Ishikawa (cell line): Measurements from ENCODE around the gene KRT28.

Experiments
- CEBPB ChIP-seq: IDR thresholded peaks from 2 replicates; pipeline ENCODE4 v1.6.1; 2012
- CREB1 ChIP-seq: IDR thresholded peaks from 2 replicates; pipeline ENCODE4 v1.6.1; 2012; ENCODE audit warnings: low read depth
- EGR1 ChIP-seq: IDR thresholded peaks from 2 replicates; pipeline ENCODE4 v1.6.1; 2012
- EP300 ChIP-seq: IDR thresholded peaks from 2 replicates; pipeline ENCODE4 v1.6.1; 2012; ENCODE audit warnings: borderline replicate concordance
- FOXM1 ChIP-seq: IDR thresholded peaks from 2 replicates; pipeline ENCODE4 v1.6.1; 2012; ENCODE audit warnings: low read depth, borderline replicate concordance
- MAX ChIP-seq: IDR thresholded peaks from 2 replicates; pipeline ENCODE4 v1.6.1; 2012
- NFIC ChIP-seq: IDR thresholded peaks from 2 replicates; pipeline ENCODE4 v1.6.1; 2012
- RAD21 ChIP-seq: IDR thresholded peaks from 2 replicates; pipeline ENCODE4 v1.6.1; 2012; ENCODE audit warnings: low read depth
- REST ChIP-seq: IDR thresholded peaks from 2 replicates; pipeline ENCODE4 v1.6.1; 2012; ENCODE audit warnings: low read depth, mild to moderate bottlenecking
- TAF1 ChIP-seq: IDR thresholded peaks from 2 replicates; pipeline ENCODE4 v1.6.1; 2012; ENCODE audit warnings: low read depth, mild to moderate bottlenecking
- TCF12 ChIP-seq: IDR thresholded peaks from 2 replicates; pipeline ENCODE4 v1.6.1; 2012; ENCODE audit warnings: low read depth
- TEAD4 ChIP-seq: IDR thresholded peaks from 2 replicates; pipeline ENCODE4 v1.6.1; 2012
- USF1 ChIP-seq: IDR thresholded peaks from 2 replicates; pipeline ENCODE4 v1.6.1; 2012
- YY1 ChIP-seq: IDR thresholded peaks from 2 replicates; pipeline ENCODE4 v1.6.1; 2012; ENCODE audit warnings: low read depth
- ZBTB7A ChIP-seq: IDR thresholded peaks from 2 replicates; pipeline ENCODE4 v1.6.1; 2012; ENCODE audit warnings: low read depth

The KRT28 gene

GRCh38 chr17:40803617-40804082 is 3.9 kb upstream of the KRT28 start:
- TF ChIP-seq REST (no peak), RAD21 (peak; percentile 92), TEAD4 (0 out of 2 replicates have a peak, but pooled peaks have one; percentile 43)

- no peak for TF ChIP-seq CREB1
- no peak for TF ChIP-seq FOXM1
- no peak for TF ChIP-seq TEAD4
- TF ChIP-seq MAX, result no peak
- TF ChIP-seq RAD21, result no peak
- no peak for TF ChIP-seq TAF1
Observed at GRCh38 chr17:40801157-40801556, 1.4 kb upstream of the KRT28 start.

- no peak for TF ChIP-seq ZBTB7A
- TF ChIP-seq NFIC, result no peak
- TF ChIP-seq REST, result no peak
- no peak for TF ChIP-seq CREB1
- no peak for TF ChIP-seq TAF1
- TF ChIP-seq FOXM1, result no peak
- no peak for TF ChIP-seq TCF12
- no peak for TF ChIP-seq CEBPB
- no peak for TF ChIP-seq EP300
- TF ChIP-seq EGR1, result no peak
- no peak for TF ChIP-seq RAD21
- TF ChIP-seq MAX, result no peak
- TF ChIP-seq TEAD4, result no peak
- TF ChIP-seq USF1, result no peak
- no peak for TF ChIP-seq YY1
Observed at GRCh38 chr17:40800381-40800780, 622 bp upstream of the KRT28 start.

- no peak for TF ChIP-seq TEAD4
- no peak for TF ChIP-seq TCF12
- TF ChIP-seq RAD21, result no peak
- TF ChIP-seq EP300, result no peak
- no peak for TF ChIP-seq NFIC
- no peak for TF ChIP-seq CREB1
- TF ChIP-seq CEBPB, result no peak
- TF ChIP-seq EGR1, result no peak
- no peak for TF ChIP-seq YY1
- no peak for TF ChIP-seq ZBTB7A
- TF ChIP-seq USF1, result no peak
- no peak for TF ChIP-seq TAF1
- no peak for TF ChIP-seq MAX
- no peak for TF ChIP-seq REST
Observed at GRCh38 chr17:40796846-40797245, 2.9 kb downstream of the KRT28 start.
